ENCODE data around the gene SLC5A8.

The SLC5A8 gene

DNA sequence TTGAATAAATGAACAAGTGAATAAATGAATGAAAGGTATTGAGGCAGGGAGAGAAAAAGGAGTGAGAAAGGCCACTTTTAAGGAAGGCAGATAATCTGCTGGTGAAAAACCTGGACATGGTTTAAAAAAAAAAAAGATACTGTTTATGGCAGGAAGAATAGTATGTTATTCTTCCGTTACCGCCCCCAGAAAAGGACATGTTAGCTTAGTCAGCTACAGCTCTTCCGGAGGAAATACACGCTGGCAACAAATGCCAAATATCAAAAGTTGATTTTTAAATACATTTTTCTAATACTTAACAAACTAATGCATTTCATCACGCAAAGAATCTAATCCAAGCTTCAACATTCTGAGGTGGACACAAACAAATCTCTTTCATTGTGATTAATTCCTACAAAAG lies 43.2 kb downstream of the SLC5A8 start:
- DNase-seq: no peak

GRCh38 chr12:101165319-101165718 lies 44.7 kb downstream of the SLC5A8 start:
- peak; percentile 55 for DNase-seq

DNA sequence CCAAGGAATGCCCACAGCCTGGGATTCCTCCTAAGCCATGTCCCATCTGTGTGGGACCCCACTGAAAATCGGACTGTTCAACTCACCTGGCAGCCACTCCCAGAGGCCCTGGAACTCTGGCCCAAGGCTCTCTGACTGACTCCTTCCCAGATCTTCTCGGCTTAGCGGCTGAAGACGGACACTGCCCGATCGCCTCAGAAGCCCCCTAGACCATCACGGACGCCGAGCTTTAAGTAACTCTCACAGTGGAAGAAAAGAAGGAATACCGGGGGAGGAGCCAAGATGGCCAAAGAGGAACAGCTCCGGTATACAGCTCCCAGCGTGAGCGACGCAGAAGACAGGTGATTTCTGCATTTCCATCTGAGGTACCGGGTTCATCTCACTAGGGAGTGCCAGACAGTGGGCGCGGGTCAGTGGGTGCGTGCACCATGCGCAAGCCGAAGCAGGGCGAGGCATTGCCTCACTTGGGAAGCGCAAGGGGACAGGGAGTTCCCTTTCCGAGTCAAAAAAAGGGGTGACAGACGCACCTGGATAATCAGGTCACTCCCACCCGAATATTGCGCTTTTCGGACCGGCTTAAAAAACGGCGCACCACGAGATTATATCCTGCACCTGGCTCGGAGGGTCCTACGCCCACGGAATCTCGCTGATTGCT lies 64.1 kb downstream of the SLC5A8 start:
- peak; percentile 67 for DNase-seq

GRCh38 chr12:101127521-101128219 lies 82.4 kb downstream of the SLC5A8 start:
- no peak for DNase-seq

- no peak for DNase-seq
These were observed 92.2 kb downstream of the SLC5A8 start for GRCh38 chr12:101117842-101118241.

- DNase-seq: no peak
These were observed 93.1 kb downstream of the SLC5A8 start for GRCh38 chr12:101116911-101117310.

DNA sequence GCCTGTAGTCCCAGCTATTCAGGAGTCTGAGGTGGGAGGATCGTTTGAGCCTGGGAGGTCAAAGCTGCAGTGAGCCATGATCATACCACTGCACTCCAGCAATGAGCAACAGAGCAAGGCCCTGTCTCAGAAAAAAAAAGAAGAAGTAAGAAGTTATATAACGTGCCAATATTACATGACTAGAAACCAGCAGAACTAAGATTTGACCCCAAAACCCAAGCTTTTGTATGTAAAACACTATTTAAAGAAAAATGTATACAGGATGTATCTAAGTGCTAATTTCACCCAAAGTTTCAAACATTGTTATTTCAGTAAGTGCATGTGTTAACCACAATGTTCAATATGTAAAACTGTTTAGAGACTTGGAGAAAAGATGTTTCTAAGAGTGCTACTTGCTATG lies 94.7 kb downstream of the SLC5A8 start:
- DNase-seq: no peak

DNA sequence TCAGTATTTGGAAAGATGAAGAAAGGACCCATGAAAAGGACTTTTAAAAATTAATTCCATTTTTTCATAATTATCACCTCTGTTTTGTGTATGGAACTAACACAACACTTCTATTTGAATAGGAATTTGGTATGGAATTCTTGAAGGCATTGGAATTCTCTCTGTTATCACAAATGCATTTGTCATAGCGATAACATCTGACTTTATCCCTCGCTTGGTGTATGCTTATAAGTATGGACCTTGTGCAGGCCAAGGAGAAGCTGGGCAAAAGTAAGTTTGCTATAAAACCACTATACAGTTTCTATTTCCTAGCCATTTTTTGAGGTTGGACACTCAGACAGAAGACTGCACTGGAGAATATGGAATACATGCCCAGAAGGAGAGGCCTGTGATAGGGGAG lies 98.6 kb downstream of the SLC5A8 start:
- no peak for DNase-seq

- no peak for DNase-seq
These were observed 99.2 kb downstream of the SLC5A8 start for GRCh38 chr12:101110866-101111265.

DNA sequence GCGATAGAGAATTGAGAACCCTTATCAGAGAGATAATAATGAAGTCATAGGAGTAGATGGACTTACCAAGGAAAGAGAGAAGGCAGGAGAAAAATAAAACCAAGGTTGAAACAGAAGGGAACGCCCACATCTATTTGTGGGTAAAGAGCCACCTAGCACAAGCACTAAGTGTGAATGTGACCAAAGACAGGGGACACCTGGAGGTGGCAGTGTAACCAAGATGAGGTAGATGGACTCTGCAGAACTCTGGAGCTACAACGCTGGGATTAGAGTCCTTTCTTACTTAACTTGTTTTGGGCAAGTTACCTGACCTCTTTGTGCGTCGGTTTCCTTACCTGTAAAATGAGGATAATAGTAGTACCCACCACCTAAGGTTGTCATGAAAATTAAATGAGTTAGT lies 101.9 kb downstream of the SLC5A8 start:
- no peak for DNase-seq

GRCh38 chr12:101107032-101107763 lies 102.8 kb downstream of the SLC5A8 start:
- DNase-seq: no peak
